Brain pericyte (primary cell): ENCODE measurements around the gene ZMIZ1.

Experiments
- DNase-seq: peaks from one replicate; pipeline ENCODE4 v3.0.0-alpha.2; 2012; ENCODE audit warnings: low read depth, low spot score

The ZMIZ1 gene

GRCh38 chr10:79068562-79069324 is at the start of gene ZMIZ1:
TSS of gene ZMIZ1 (plus strand) at chr10:79068966. CDS start at chr10:79201633, 132,667 bp downstream.
- peak; percentile 38 for DNase-seq

GRCh38 chr10:79019441-79020014 is 49.2 kb upstream of the ZMIZ1 start:
- no peak for DNase-seq

- DNase-seq: no peak
Observed at GRCh38 chr10:79020015-79020491, 48.7 kb upstream of the ZMIZ1 start.

GRCh38 chr10:79020605-79021004 is 48.2 kb upstream of the ZMIZ1 start:
- no peak for DNase-seq

GRCh38 chr10:79021331-79021907 is 47.3 kb upstream of the ZMIZ1 start:
- no peak for DNase-seq

GRCh38 chr10:79021948-79022499 is 46.7 kb upstream of the ZMIZ1 start:
- no peak for DNase-seq

GRCh38 chr10:79022565-79023230 is 46.1 kb upstream of the ZMIZ1 start:
- DNase-seq: no peak

GRCh38 chr10:79023240-79024162 is 45.3 kb upstream of the ZMIZ1 start:
- no peak for DNase-seq

- DNase-seq: no peak
Observed at GRCh38 chr10:79024296-79024695, 44.5 kb upstream of the ZMIZ1 start.

- no peak for DNase-seq
Observed at GRCh38 chr10:79024720-79025198, 44.0 kb upstream of the ZMIZ1 start.

GRCh38 chr10:79025199-79025832 is 43.5 kb upstream of the ZMIZ1 start:
- DNase-seq: no peak

- no peak for DNase-seq
Observed at GRCh38 chr10:79026341-79026761, 42.4 kb upstream of the ZMIZ1 start.

GRCh38 chr10:79026806-79027146 is 42.0 kb upstream of the ZMIZ1 start:
- DNase-seq: no peak

- no peak for DNase-seq
Observed at GRCh38 chr10:79027147-79028055, 41.4 kb upstream of the ZMIZ1 start.

- no peak for DNase-seq
Observed at GRCh38 chr10:79028056-79028430, 40.7 kb upstream of the ZMIZ1 start.

GRCh38 chr10:79028451-79029010 is 40.2 kb upstream of the ZMIZ1 start:
- DNase-seq: no peak

GRCh38 chr10:79029478-79030390 is 39.0 kb upstream of the ZMIZ1 start:
- DNase-seq: no peak

GRCh38 chr10:79030705-79031104 is 38.1 kb upstream of the ZMIZ1 start:
- DNase-seq: no peak
